Measurements from ENCODE around the gene HLA-B.

HLA-B gene

GRCh38 chr6:31351401-31352309, 5.3 kb downstream of the HLA-B start:
- no peak overlapping the region for H3K27ac ChIP-seq (replicated peaks)
- DNase-seq (ENCODE audit: low read depth in 1 of 2, low spot score in 1 of 2), result no peak
- no peaks in the 10 kb centered on the region for H3K27me3 ChIP-seq (ENCODE audit: insufficient read depth, poor library complexity, severe bottlenecking)
- TF ChIP-seq GABPA (IDR thresholded peaks at IDR 0.05; ENCODE audit: low read depth) (no peak), POLR2AphosphoS5 (IDR thresholded peaks at IDR 0.05; ENCODE audit: low read depth) (no peak)
- H3K4me3 ChIP-seq (replicated peaks; ENCODE audit: insufficient read depth, low read length), result no peak overlapping the region

- Histone ChIP-seq H3K27me3 (ENCODE audit: insufficient read depth, poor library complexity, severe bottlenecking) (no peaks in the 10 kb centered on the region), H3K27ac (replicated peaks) (no peak overlapping the region), H3K4me3 (replicated peaks; ENCODE audit: insufficient read depth, low read length) (no peak overlapping the region)
- DNase-seq (ENCODE audit: low read depth in 1 of 2, low spot score in 1 of 2), result no peak
- TF ChIP-seq GABPA (IDR thresholded peaks at IDR 0.05; ENCODE audit: low read depth) (no peak), REST (IDR thresholded peaks at IDR 0.05; ENCODE audit: insufficient replicate concordance, low read depth) (no peak), POLR2AphosphoS5 (IDR thresholded peaks at IDR 0.05; ENCODE audit: low read depth) (no peak), SPI1 (IDR thresholded peaks at IDR 0.05; ENCODE audit: borderline replicate concordance, low read depth) (no peak)
- TF ChIP-seq, protein P1, sequence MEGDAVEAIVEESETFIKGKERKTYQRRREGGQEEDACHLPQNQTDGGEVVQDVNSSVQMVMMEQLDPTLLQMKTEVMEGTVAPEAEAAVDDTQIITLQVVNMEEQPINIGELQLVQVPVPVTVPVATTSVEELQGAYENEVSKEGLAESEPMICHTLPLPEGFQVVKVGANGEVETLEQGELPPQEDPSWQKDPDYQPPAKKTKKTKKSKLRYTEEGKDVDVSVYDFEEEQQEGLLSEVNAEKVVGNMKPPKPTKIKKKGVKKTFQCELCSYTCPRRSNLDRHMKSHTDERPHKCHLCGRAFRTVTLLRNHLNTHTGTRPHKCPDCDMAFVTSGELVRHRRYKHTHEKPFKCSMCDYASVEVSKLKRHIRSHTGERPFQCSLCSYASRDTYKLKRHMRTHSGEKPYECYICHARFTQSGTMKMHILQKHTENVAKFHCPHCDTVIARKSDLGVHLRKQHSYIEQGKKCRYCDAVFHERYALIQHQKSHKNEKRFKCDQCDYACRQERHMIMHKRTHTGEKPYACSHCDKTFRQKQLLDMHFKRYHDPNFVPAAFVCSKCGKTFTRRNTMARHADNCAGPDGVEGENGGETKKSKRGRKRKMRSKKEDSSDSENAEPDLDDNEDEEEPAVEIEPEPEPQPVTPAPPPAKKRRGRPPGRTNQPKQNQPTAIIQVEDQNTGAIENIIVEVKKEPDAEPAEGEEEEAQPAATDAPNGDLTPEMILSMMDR (IDR thresholded peaks at IDR 0.05; ENCODE audit: insufficient read depth, low read length), result no peak
These were observed 6.0 kb downstream of the HLA-B start for GRCh38 chr6:31351033-31351380.

DNA sequence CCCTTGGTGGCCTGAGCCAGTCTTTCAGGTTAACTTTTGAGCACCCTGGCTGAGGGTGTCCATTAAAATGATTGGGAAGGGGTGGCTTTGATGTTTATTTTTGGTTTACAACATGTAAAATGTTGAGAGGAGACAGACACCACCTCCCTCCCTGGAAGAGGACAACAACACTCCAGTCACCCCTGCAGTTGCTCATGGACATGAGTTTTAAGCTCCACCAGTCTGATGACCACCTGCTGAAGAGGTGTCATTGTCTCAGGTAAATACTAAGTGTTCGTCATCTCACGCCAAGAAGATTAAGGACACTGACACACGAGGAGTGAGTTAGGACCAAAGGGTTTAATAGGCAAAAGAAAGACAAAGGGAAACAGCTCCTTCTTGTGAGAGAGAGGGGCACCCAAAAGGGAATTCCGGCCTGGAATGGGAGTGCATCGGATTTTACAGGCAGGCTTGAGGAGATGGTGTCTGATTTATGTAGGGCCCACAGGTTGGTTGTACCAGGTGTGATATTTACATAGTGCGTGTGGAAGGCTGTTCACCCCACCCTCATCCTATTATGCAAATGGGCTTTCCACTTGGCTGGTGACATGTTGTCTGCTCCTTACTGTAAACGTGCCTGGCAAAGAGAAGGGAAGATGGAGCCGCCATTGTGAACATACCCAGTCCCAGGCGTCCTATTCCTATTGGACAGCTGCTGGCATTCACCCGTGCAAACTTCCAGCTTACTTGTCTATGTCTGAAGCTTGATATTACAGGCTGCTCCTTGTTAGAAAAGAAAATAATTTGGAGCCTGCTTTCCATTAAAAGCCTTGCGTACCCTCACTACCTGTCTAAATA, 6.6 kb downstream of the HLA-B start:
- H3K27me3 ChIP-seq (ENCODE audit: insufficient read depth, poor library complexity, severe bottlenecking), result no peaks in the 10 kb centered on the region
- TF ChIP-seq POLR2AphosphoS5 (IDR thresholded peaks at IDR 0.05; ENCODE audit: low read depth) (no peak), REST (IDR thresholded peaks at IDR 0.05; ENCODE audit: insufficient replicate concordance, low read depth) (no peak), SPI1 (IDR thresholded peaks at IDR 0.05; ENCODE audit: borderline replicate concordance, low read depth) (no peak), GABPA (IDR thresholded peaks at IDR 0.05; ENCODE audit: low read depth) (no peak)
- TF ChIP-seq, protein P1 (IDR thresholded peaks at IDR 0.05; ENCODE audit: insufficient read depth, low read length), result no peak
- H3K27ac ChIP-seq (replicated peaks), result no peak overlapping the region
- no peak for DNase-seq (ENCODE audit: low read depth in 1 of 2, low spot score in 1 of 2)
- no peak overlapping the region for H3K4me3 ChIP-seq (replicated peaks; ENCODE audit: insufficient read depth, low read length)

GRCh38 chr6:31349301-31349700, 7.7 kb downstream of the HLA-B start:
- no peak for DNase-seq (ENCODE audit: low read depth in 1 of 2, low spot score in 1 of 2)
- H3K4me3 ChIP-seq (replicated peaks; ENCODE audit: insufficient read depth, low read length), result no peak overlapping the region
- no peak overlapping the region for H3K27ac ChIP-seq (replicated peaks)
- no peaks in the 10 kb centered on the region for H3K27me3 ChIP-seq (ENCODE audit: insufficient read depth, poor library complexity, severe bottlenecking)
- no peak for TF ChIP-seq POLR2AphosphoS5 (IDR thresholded peaks at IDR 0.05; ENCODE audit: low read depth)
- TF ChIP-seq, protein P1 (IDR thresholded peaks at IDR 0.05; ENCODE audit: insufficient read depth, low read length), result no peak
- TF ChIP-seq REST (IDR thresholded peaks at IDR 0.05; ENCODE audit: insufficient replicate concordance, low read depth), result no peak
- no peak for TF ChIP-seq GABPA (IDR thresholded peaks at IDR 0.05; ENCODE audit: low read depth)
- TF ChIP-seq SPI1 (IDR thresholded peaks at IDR 0.05; ENCODE audit: borderline replicate concordance, low read depth), result no peak
